PC-9 (cell line): Measurements from ENCODE around the gene FOXC1. TPM values are rescaled to one million over a fixed set of nuclear protein-coding genes. Genes with fewer than 3 reads are reported as not detected.

Experiments
- BruUV-seq: library from RNA; stranded (reverse); fragments of 400-500 nt; replicated peaks from 2 replicates; lab custom pipeline; 2021; lab: Mats Ljungman, UMichigan
- CTCF ChIA-PET: fragments of 300-600 bp; sonication (Branson Sonifier 250); formaldehyde crosslinking; loops from one replicate; lab custom pipeline; 2022; ENCODE audit warnings: antibody characterized with exemption; lab: Charles Lee
- POLR2A ChIA-PET: fragments of 300-600 bp; sonication (Branson Sonifier 250); formaldehyde crosslinking; loops from one replicate; lab custom pipeline; 2022; ENCODE audit warnings: antibody characterized with exemption; ENCODE audit not compliant: unreplicated experiment; lab: Charles Lee
- DNase-seq, 2 experiments: peaks; one replicate each; pipeline versions ENCODE4 v3.0.0 to v3.0.0-alpha.2; 2015 to 2022; ENCODE audit warnings: mixed read lengths in 1 of 2
- H2AFZ ChIP-seq: fragments of 200-600 bp; sonication (generic); 2 replicates; pipeline ENCODE4 v1.8.1; 2017; ENCODE audit warnings: antibody characterized with exemption
- H3F3A ChIP-seq: fragments of 200-600 bp; sonication (generic); 2 replicates; pipeline ENCODE4 v1.8.1; 2017; ENCODE audit warnings: antibody characterized with exemption, mild to moderate bottlenecking, low read depth; ENCODE audit not compliant: insufficient read depth
- H3K27ac ChIP-seq: fragments of 200-600 bp; sonication (generic); 2 replicates; pipeline ENCODE4 v1.6.1; 2016; ENCODE audit warnings: mixed run types
- H3K27me3 ChIP-seq: fragments of 200-600 bp; sonication (generic); 2 replicates; pipeline ENCODE4 v1.6.1; 2016; ENCODE audit warnings: low read depth, mixed run types; ENCODE audit not compliant: insufficient read depth
- H3K36me3 ChIP-seq: fragments of 200-600 bp; sonication (generic); 2 replicates; pipeline ENCODE4 v1.6.1; 2016; ENCODE audit warnings: low read depth, mixed run types
- H3K4me1 ChIP-seq: fragments of 200-600 bp; sonication (generic); replicated peaks from 2 replicates; pipeline ENCODE4 v1.6.1; 2016; ENCODE audit warnings: mixed run types; ENCODE audit not compliant: insufficient read depth
- H3K4me2 ChIP-seq: fragments of 200-600 bp; sonication (generic); 2 replicates; pipeline ENCODE4 v1.6.1; 2017; ENCODE audit warnings: mixed run types
- H3K4me3 ChIP-seq: fragments of 200-600 bp; sonication (generic); 2 replicates; pipeline ENCODE4 v1.6.1; 2016; ENCODE audit warnings: mixed run types
- H3K79me2 ChIP-seq: fragments of 200-600 bp; sonication (generic); 2 replicates; pipeline ENCODE4 v1.6.1; 2017; ENCODE audit warnings: low read depth, mixed run types
- H3K9me2 ChIP-seq: fragments of 200-600 bp; sonication (generic); 2 replicates; pipeline ENCODE4 v1.8.1; 2017; ENCODE audit warnings: mild to moderate bottlenecking; ENCODE audit not compliant: insufficient read depth
- H3K9me3 ChIP-seq: fragments of 200-600 bp; sonication (generic); 2 replicates; pipeline ENCODE4 v1.8.1; 2016; ENCODE audit warnings: low read depth; ENCODE audit not compliant: insufficient read depth
- H4K20me1 ChIP-seq: fragments of 200-600 bp; sonication (generic); 2 replicates; pipeline ENCODE4 v1.8.1; 2017; ENCODE audit not compliant: insufficient read depth
- CTCF ChIP-seq: fragments of 200-600 bp; sonication (generic); conservative IDR thresholded peaks from 2 replicates; pipeline ENCODE4 v1.6.1; 2017; ENCODE audit warnings: mixed run types, antibody characterized with exemption, mild to moderate bottlenecking, moderate library complexity
- EZH2 ChIP-seq: fragments of 200-600 bp; sonication (generic); IDR thresholded peaks from 2 replicates; pipeline ENCODE4 v1.8.0; 2017; ENCODE audit warnings: antibody characterized with exemption, low read depth
- intact Hi-C: fragments of 100-400 bp; cut with micrococcal nuclease; formaldehyde crosslinking; loops from one replicate; pipeline ENCODE4 v1.10.0; 2022; ENCODE audit not compliant: unreplicated experiment
- total RNA-seq: library from RNA; stranded (reverse); gene quantifications from 2 replicates; pipeline ENCODE4 v1.2.3, GENCODE V29; 2021

Gene FOXC1
- total RNA-seq, 1 experiment from 2014 or later = 18.6 TPM

GRCh38 chr6:1585669-1586049, 24.1 kb upstream of the FOXC1 start:
- Histone ChIP-seq H3K27me3 (no peaks in the 10 kb centered on the region), H3K9me3 (no peaks in the 10 kb centered on the region), H3K4me2 (no peak overlapping the region), H3K9me2 (no peaks in the 10 kb centered on the region), H3K4me3 (no peak overlapping the region), H3K4me1 (no peaks in the 10 kb centered on the region), H3K36me3 (no peaks in the 10 kb centered on the region), H3K79me2 (no peaks in the 10 kb centered on the region), H3K27ac (no peak overlapping the region), H2AFZ (no peak overlapping the region), H3F3A (no peaks in the 10 kb centered on the region), H4K20me1 (no peaks in the 10 kb centered on the region)
- ChIA-PET POLR2A (no interaction called here), CTCF (no interaction called here)
- TF ChIP-seq EZH2 (no peak), CTCF (no peak)
- DNase-seq = no peak
- BruUV-seq = no TSS peak
- intact Hi-C loops = no loop called here

GRCh38 chr6:1586256-1586655, 23.5 kb upstream of the FOXC1 start:
- Histone ChIP-seq H3K4me1 (no peaks in the 10 kb centered on the region), H4K20me1 (no peaks in the 10 kb centered on the region), H3K9me3 (no peaks in the 10 kb centered on the region), H3K27ac (no peak overlapping the region), H3K79me2 (no peaks in the 10 kb centered on the region), H3K36me3 (no peaks in the 10 kb centered on the region), H3K4me3 (no peak overlapping the region), H2AFZ (no peak overlapping the region), H3F3A (no peaks in the 10 kb centered on the region), H3K27me3 (no peaks in the 10 kb centered on the region), H3K4me2 (no peak overlapping the region), H3K9me2 (no peaks in the 10 kb centered on the region)
- TF ChIP-seq EZH2 (no peak), CTCF (no peak)
- DNase-seq = no peak
- BruUV-seq = no TSS peak
- ChIA-PET CTCF (no interaction called here), POLR2A (no interaction called here)
- intact Hi-C loops = no loop called here

- intact Hi-C loops = no loop called here
- no TSS peak for BruUV-seq
- no peak overlapping the region for H3K4me2 ChIP-seq
- no peaks in the 10 kb centered on the region for H3K9me2 ChIP-seq
- H3K9me3 ChIP-seq = no peaks in the 10 kb centered on the region
- POLR2A ChIA-PET = no interaction called here
- H3K79me2 ChIP-seq = no peaks in the 10 kb centered on the region
- no peaks in the 10 kb centered on the region for H3K4me1 ChIP-seq
- TF ChIP-seq EZH2 (no peak), CTCF (no peak)
- H3F3A ChIP-seq = no peaks in the 10 kb centered on the region
- CTCF ChIA-PET = no interaction called here
- no peak overlapping the region for H3K4me3 ChIP-seq
- H3K27me3 ChIP-seq = no peaks in the 10 kb centered on the region
- no peaks in the 10 kb centered on the region for H4K20me1 ChIP-seq
- no peak overlapping the region for H3K27ac ChIP-seq
- DNase-seq = no peak
- no peak overlapping the region for H2AFZ ChIP-seq
- H3K36me3 ChIP-seq = no peaks in the 10 kb centered on the region
Measured at GRCh38 chr6:1586861-1587450, 22.8 kb upstream of the FOXC1 start.
